Neuronal stem cell (in vitro differentiated cells): ENCODE results near the gene PGS1.
A peak's percentile ranks its signal among the peaks of the same experiment; 100 is the strongest.

Experiments
- DNase-seq: peaks from one replicate; pipeline ENCODE4 v3.0.0-alpha.2; 2013; ENCODE audit warnings: low spot score
- H2AFZ ChIP-seq: one replicate; pipeline ENCODE4 v1.6.1; 2013; ENCODE audit warnings: mild to moderate bottlenecking, low read length, inconsistent platforms
- H2AK5ac ChIP-seq: 2 replicates; pipeline ENCODE4 v1.6.1; 2013; ENCODE audit warnings: low read depth, mild to moderate bottlenecking, inconsistent platforms, low read length, moderate library complexity, mixed read lengths
- H2BK120ac ChIP-seq: 2 replicates; pipeline ENCODE4 v1.6.1; 2013; ENCODE audit warnings: low read depth, mild to moderate bottlenecking, inconsistent platforms, low read length, moderate library complexity, mixed read lengths
- H2BK12ac ChIP-seq: one replicate; pipeline ENCODE4 v1.6.1; 2013; ENCODE audit warnings: low read length, inconsistent platforms
- H2BK15ac ChIP-seq: 2 replicates; pipeline ENCODE4 v1.6.1; 2013; ENCODE audit warnings: mild to moderate bottlenecking, low read length, inconsistent platforms, mixed read lengths
- H2BK5ac ChIP-seq: one replicate; pipeline ENCODE4 v1.6.1; 2013; ENCODE audit warnings: inconsistent platforms, mild to moderate bottlenecking, low read length, moderate library complexity
- H3K14ac ChIP-seq: one replicate; pipeline ENCODE4 v1.6.1; 2013; ENCODE audit warnings: low read length, inconsistent platforms
- H3K18ac ChIP-seq: 2 replicates; pipeline ENCODE4 v1.6.1; 2013; ENCODE audit warnings: low read length, inconsistent platforms
- H3K23ac ChIP-seq: 2 replicates; pipeline ENCODE4 v1.6.1; 2013; ENCODE audit warnings: low read depth, mild to moderate bottlenecking, mixed read lengths, low read length, inconsistent platforms; ENCODE audit not compliant: poor library complexity
- H3K27ac ChIP-seq: replicated peaks from 3 replicates; pipeline ENCODE4 v1.5.1; 2013; ENCODE audit warnings: low read length, inconsistent platforms
- H3K27me3 ChIP-seq, 3 experiments: 2 replicates each; pipeline ENCODE4 v1.6.1; 2013; ENCODE audit warnings: low read length in 3 of 3, mild to moderate bottlenecking in 2 of 3, inconsistent platforms in 1 of 3, low read depth in 1 of 3, mixed read lengths in 1 of 3, moderate library complexity in 1 of 3; ENCODE audit not compliant: control insufficient read depth in 3 of 3, insufficient read depth in 3 of 3
- H3K36me3 ChIP-seq, 2 donors: replicated peaks in 1 of 2; 2 replicates each; pipeline ENCODE4 v1.6.1; 2013; ENCODE audit warnings: low read length in 2 of 2; ENCODE audit not compliant: control insufficient read depth in 2 of 2, insufficient read depth in 2 of 2
- H3K4ac ChIP-seq: 2 replicates; pipeline ENCODE4 v1.6.1; 2013; ENCODE audit warnings: inconsistent platforms, mild to moderate bottlenecking, low read length, moderate library complexity
- H3K4me1 ChIP-seq, 2 donors: 1 replicate in 1 of 2; 2 replicates in 1 of 2; pipeline ENCODE4 v1.6.1; 2013; ENCODE audit warnings: low read length in 2 of 2, low read depth in 1 of 2; ENCODE audit not compliant: control insufficient read depth in 2 of 2, insufficient read depth in 1 of 2
- H3K4me2 ChIP-seq: one replicate; pipeline ENCODE4 v1.6.1; 2013; ENCODE audit warnings: mild to moderate bottlenecking, low read length, inconsistent platforms; ENCODE audit not compliant: insufficient read depth, poor library complexity, severe bottlenecking
- H3K4me3 ChIP-seq, 2 donors: 2 replicates each; pipeline ENCODE4 v1.5.1; 2013; ENCODE audit warnings: low read length in 2 of 2, mild to moderate bottlenecking in 2 of 2, inconsistent platforms in 1 of 2, moderate library complexity in 1 of 2
- H3K79me1 ChIP-seq: one replicate; pipeline ENCODE4 v1.6.1; 2013; ENCODE audit warnings: low read depth, mild to moderate bottlenecking, inconsistent platforms, low read length, moderate library complexity
- H3K9ac ChIP-seq: one replicate; pipeline ENCODE4 v1.6.1; 2013; ENCODE audit warnings: mild to moderate bottlenecking, low read depth, low read length, inconsistent platforms; ENCODE audit not compliant: poor library complexity
- H3K9me3 ChIP-seq, 2 donors: replicated peaks in 1 of 2; 2 replicates each; pipeline versions ENCODE3 to v1.6.1; 2013; ENCODE audit warnings: low read length in 2 of 2, mild to moderate bottlenecking in 2 of 2, inconsistent platforms in 1 of 2, low read depth in 1 of 2, mixed read lengths in 1 of 2, moderate library complexity in 1 of 2; ENCODE audit not compliant: control insufficient read depth in 2 of 2, insufficient read depth in 1 of 2
- H4K8ac ChIP-seq: one replicate; pipeline ENCODE4 v1.6.1; 2013; ENCODE audit warnings: low read depth, mild to moderate bottlenecking, inconsistent platforms, low read length, moderate library complexity
- H4K91ac ChIP-seq: one replicate; pipeline ENCODE4 v1.6.1; 2013; ENCODE audit warnings: low read length, low read depth, mild to moderate bottlenecking, inconsistent platforms; ENCODE audit not compliant: poor library complexity
- WGBS, 2 donors: extraction: QIAGEN DNeasy Blood & Tissue Kit; methylation state at CpG; one replicate each; pipeline ENCODE4 v1.1.7; 2013; ENCODE audit warnings: missing lambda C conversion rate in 2 of 2, mixed read lengths in 1 of 2; ENCODE audit not compliant: insufficient read length in 2 of 2, insufficient replicate concordance in 1 of 2; ENCODE audit errors: extremely low coverage in 2 of 2; 5-methylcytosine and 5-hydroxymethylcytosine counted together

The PGS1 gene

GRCh38 chr17:78418326-78419026 lies 40.0 kb downstream of the PGS1 start:
- Histone ChIP-seq H2AFZ (no peak overlapping the region), H3K4me2 (no peak overlapping the region), H3K9me3 (peaks cover 0 to 1% of the 10 kb centered on the region in 2 donors), H2BK15ac (no peak overlapping the region), H3K4me3 (no peak overlapping the region), H3K9ac (no peak overlapping the region), H4K91ac (no peak overlapping the region), H3K4ac (no peak overlapping the region), H3K79me1 (peaks cover 20% of the 10 kb centered on the region), H3K4me1 (peaks cover 5 to 11% of the 10 kb centered on the region in 2 donors), H4K8ac (no peak overlapping the region), H3K27me3 (no peaks in the 10 kb centered on the region), H3K18ac (no peak overlapping the region), H3K36me3 (peaks cover 37 to 94% of the 10 kb centered on the region in 2 donors), H2BK120ac (no peak overlapping the region), H3K27ac (no peak overlapping the region), H2AK5ac (no peak overlapping the region), H3K14ac (no peak overlapping the region), H2BK5ac (no peak overlapping the region), H2BK12ac (no peak overlapping the region), H3K23ac (no peak overlapping the region)
- DNase-seq, result no peak
- WGBS, 2 donors, result no CpG with 5 or more reads among the region's 12 CpGs

GRCh38 chr17:78419970-78420815 lies 41.7 kb downstream of the PGS1 start:
- DNase-seq, result no peak

GRCh38 chr17:78421084-78421533 lies 42.7 kb downstream of the PGS1 start:
- no CpG with 5 or more reads among the region's 6 CpGs for WGBS, 2 donors
- H4K91ac ChIP-seq, result no peak overlapping the region
- peak overlapping the region; percentile 85 for H3K23ac ChIP-seq

More at GRCh38 chr17:78419970-78420815, 41.7 kb downstream of the PGS1 start:
- no peaks in the 10 kb centered on the region for H3K27me3 ChIP-seq
- no peak overlapping the region for H2BK120ac ChIP-seq
- H4K91ac ChIP-seq, result no peak overlapping the region
- peaks cover 17% of the 10 kb centered on the region for H3K79me1 ChIP-seq
- no peak overlapping the region for H2BK12ac ChIP-seq
- H3K9ac ChIP-seq, result no peak overlapping the region
- no peak overlapping the region for H3K4ac ChIP-seq
- no peak overlapping the region for H3K4me3 ChIP-seq
- H4K8ac ChIP-seq, result no peak overlapping the region
- H2BK15ac ChIP-seq, result no peak overlapping the region
- H3K4me1 ChIP-seq, result peaks cover 5 to 11% of the 10 kb centered on the region in 2 donors
- H3K23ac ChIP-seq, result peak overlapping the region; percentile 73
- no peak overlapping the region for H2BK5ac ChIP-seq
- no peak overlapping the region for H2AFZ ChIP-seq
- peaks cover 45 to 95% of the 10 kb centered on the region in 2 donors for H3K36me3 ChIP-seq
- H3K14ac ChIP-seq, result no peak overlapping the region
- H3K9me3 ChIP-seq, result peaks cover 0 to 1% of the 10 kb centered on the region in 2 donors
- H3K27ac ChIP-seq, result no peak overlapping the region
- H2AK5ac ChIP-seq, result peak overlapping the region; percentile 52
- H3K18ac ChIP-seq, result no peak overlapping the region
- WGBS, 2 donors, result no CpG with 5 or more reads among the region's 22 CpGs
- no peak overlapping the region for H3K4me2 ChIP-seq

More at GRCh38 chr17:78421084-78421533, 42.7 kb downstream of the PGS1 start:
- Histone ChIP-seq H3K14ac (no peak overlapping the region), H3K4me1 (peaks cover 5 to 11% of the 10 kb centered on the region in 2 donors), H3K4ac (no peak overlapping the region), H3K79me1 (peaks cover 17% of the 10 kb centered on the region), H2BK120ac (no peak overlapping the region), H3K4me2 (no peak overlapping the region), H3K18ac (peak overlapping the region; percentile 31), H3K36me3 (peaks cover 41 to 97% of the 10 kb centered on the region in 2 donors), H4K8ac (no peak overlapping the region), H2AK5ac (peak overlapping the region; percentile 83), H3K27me3 (no peaks in the 10 kb centered on the region), H3K9ac (no peak overlapping the region), H2BK15ac (no peak overlapping the region), H3K27ac (peak overlapping the region; percentile 62), H2BK5ac (no peak overlapping the region), H2AFZ (no peak overlapping the region), H3K4me3 (no peak overlapping the region), H2BK12ac (peak overlapping the region; percentile 94), H3K9me3 (peaks cover 0 to 1% of the 10 kb centered on the region in 2 donors)
- DNase-seq, result no peak
